ENCODE data around the gene OSBP2. TPM values are rescaled to one million over a fixed set of nuclear protein-coding genes. Genes with fewer than 3 reads are reported as not detected.

Gene OSBP2
- total RNA-seq, 1 experiment from 2014 or later: 9.3 TPM

DNA sequence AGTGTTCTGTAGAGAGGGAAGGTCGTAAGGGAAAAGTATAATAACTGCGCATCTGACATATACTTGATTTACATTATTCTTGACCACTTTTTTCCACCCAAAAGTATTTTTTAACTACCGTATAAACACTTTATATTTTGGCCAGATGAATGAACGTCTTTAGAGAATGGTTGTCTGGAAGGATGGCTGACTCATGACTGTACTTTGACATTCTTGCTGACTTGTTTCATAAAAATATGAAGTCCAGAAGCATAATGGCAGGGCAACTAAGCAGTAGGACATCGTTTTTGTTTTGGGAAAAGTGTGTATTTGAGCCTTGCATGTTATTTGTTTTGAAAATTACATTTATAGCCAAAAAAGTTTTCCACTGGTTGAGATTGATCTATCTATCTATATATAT, 110.0 kb downstream of the OSBP2 start:
- no peaks in the 10 kb centered on the region for H3K27me3 ChIP-seq
- H3K36me3 ChIP-seq: peaks cover 3% of the 10 kb centered on the region; the same call in 1 of the 2 replicates
- no peak overlapping the region for H3K4me3 ChIP-seq
- H3K9me3 ChIP-seq: no peaks in the 10 kb centered on the region
- DNase-seq: no peak

DNA sequence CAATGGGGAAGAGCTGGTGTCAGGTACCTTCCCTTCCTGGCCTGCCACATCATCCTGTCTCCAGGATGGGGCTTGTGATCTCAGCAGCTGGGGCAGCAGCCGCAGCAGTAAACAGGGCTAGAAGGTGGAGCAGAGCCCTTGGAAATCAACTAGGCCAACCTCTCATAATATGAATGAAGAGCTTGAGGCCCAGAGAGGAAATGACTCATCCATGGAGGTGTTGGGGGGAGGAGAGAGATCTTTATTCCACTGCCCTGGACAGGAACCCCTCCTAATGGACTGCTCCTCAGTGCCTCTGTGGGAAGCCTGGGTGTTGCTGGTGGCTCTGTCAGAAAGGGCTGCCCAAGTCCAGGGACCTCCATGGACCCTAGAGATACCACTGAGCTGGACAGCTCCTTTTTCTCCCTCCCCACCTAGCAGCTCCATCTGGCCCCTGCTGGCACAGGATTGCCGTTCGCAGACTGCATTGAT, 111.8 kb downstream of the OSBP2 start:
- DNase-seq: peak; percentile 56
- Histone ChIP-seq H3K27me3 (no peaks in the 10 kb centered on the region), H3K9me3 (no peaks in the 10 kb centered on the region), H3K4me3 (no peak overlapping the region), H3K36me3 (peaks cover 3% of the 10 kb centered on the region; the same call in 1 of the 2 replicates)

GRCh38 chr22:30809086-30809485, 114.4 kb downstream of the OSBP2 start:
- peaks cover 3% of the 10 kb centered on the region; the same call in 1 of the 2 replicates for H3K36me3 ChIP-seq
- DNase-seq: peak; percentile 53

DNA sequence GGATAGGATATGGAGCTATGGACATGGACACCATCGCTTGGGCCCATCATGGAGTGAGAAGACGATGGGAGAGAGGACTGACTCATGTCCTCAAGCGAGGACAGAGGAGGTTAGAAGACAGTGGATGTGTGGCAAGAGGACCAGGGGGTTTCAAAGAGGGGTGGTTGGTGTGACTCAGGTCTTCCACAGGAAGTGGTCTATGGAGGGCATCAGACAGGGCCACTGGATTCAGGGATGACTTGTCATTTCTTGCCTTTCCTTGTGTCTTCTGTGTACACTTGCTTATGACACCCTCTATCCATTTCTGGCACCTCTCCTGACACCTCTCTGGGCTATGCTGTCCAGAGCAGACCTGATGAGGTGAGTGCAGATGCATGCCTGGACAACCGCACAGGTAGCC, 115.4 kb downstream of the OSBP2 start:
- no peaks in the 10 kb centered on the region for H3K27me3 ChIP-seq
- no peaks in the 10 kb centered on the region for H3K36me3 ChIP-seq
- DNase-seq: no peak
- H3K4me3 ChIP-seq: no peak overlapping the region
- no peaks in the 10 kb centered on the region for H3K9me3 ChIP-seq

More at GRCh38 chr22:30809086-30809485, 114.4 kb downstream of the OSBP2 start:
- no peaks in the 10 kb centered on the region for H3K27me3 ChIP-seq
- no peak overlapping the region for H3K4me3 ChIP-seq
- no peaks in the 10 kb centered on the region for H3K9me3 ChIP-seq

DNA sequence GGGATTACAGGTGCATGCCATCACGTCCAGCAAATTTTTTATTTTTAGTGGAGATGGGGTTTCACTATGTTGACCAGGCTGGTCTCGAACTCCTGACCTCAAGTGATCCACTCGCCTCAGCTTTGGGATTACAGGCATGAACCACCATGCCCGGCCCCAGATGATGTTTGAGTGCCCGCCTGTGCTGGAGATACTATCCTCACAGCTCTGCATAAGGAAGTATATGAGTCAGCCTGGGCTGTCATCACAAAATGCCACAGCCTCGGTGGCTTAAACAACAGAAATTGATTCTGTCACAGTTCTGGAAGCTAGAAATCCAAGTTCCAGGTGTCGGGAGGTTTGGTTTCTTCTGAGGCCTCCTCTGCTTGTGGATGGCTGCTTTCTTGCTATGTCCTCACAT, 119.3 kb downstream of the OSBP2 start:
- Histone ChIP-seq H3K4me3 (no peak overlapping the region), H3K9me3 (no peaks in the 10 kb centered on the region), H3K36me3 (no peaks in the 10 kb centered on the region), H3K27me3 (no peaks in the 10 kb centered on the region)
- DNase-seq: no peak

- no peak for DNase-seq
- Histone ChIP-seq H3K9me3 (no peaks in the 10 kb centered on the region), H3K36me3 (no peaks in the 10 kb centered on the region), H3K4me3 (no peak overlapping the region), H3K27me3 (no peaks in the 10 kb centered on the region)
Observed at GRCh38 chr22:30816413-30816812, 121.7 kb downstream of the OSBP2 start.

GRCh38 chr22:30821381-30821780, 126.7 kb downstream of the OSBP2 start:
- DNase-seq: no peak
- Histone ChIP-seq H3K27me3 (no peaks in the 10 kb centered on the region), H3K9me3 (no peaks in the 10 kb centered on the region), H3K4me3 (no peak overlapping the region), H3K36me3 (no peaks in the 10 kb centered on the region)

- DNase-seq: no peak
- H3K4me3 ChIP-seq: no peak overlapping the region
- no peaks in the 10 kb centered on the region for H3K36me3 ChIP-seq
- H3K9me3 ChIP-seq: no peaks in the 10 kb centered on the region
- no peaks in the 10 kb centered on the region for H3K27me3 ChIP-seq
Observed at GRCh38 chr22:30821863-30822215, 127.2 kb downstream of the OSBP2 start.

- H3K36me3 ChIP-seq: no peaks in the 10 kb centered on the region
- no peaks in the 10 kb centered on the region for H3K27me3 ChIP-seq
- DNase-seq: no peak
Observed at GRCh38 chr22:30822216-30823014, 127.7 kb downstream of the OSBP2 start.

GRCh38 chr22:30823015-30823370, 128.3 kb downstream of the OSBP2 start:
- Histone ChIP-seq H3K36me3 (no peaks in the 10 kb centered on the region), H3K9me3 (no peaks in the 10 kb centered on the region), H3K4me3 (no peak overlapping the region), H3K27me3 (no peaks in the 10 kb centered on the region)
- DNase-seq: no peak

More at GRCh38 chr22:30822216-30823014, 127.7 kb downstream of the OSBP2 start:
- Histone ChIP-seq H3K4me3 (no peak overlapping the region), H3K9me3 (no peaks in the 10 kb centered on the region)

DNA sequence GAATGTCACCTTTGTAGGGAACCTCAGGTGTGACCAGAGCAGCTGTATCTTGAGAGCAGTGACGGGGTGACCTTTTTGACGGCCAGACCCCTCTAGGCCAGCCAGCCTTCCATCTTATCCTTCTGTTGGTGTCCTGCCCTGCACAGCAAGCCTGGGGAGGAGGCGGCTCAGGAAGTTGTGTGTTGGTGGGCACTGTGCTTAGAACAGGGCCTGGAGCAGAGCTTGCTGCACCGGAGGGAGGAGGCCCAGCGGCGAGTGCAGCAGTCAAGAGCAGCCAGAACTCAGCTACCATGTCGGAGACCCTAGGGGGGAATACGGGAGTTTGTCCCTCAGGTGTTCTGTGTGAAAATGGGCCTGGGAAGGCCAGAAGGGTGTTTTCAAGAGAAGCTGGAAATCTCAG, 129.4 kb downstream of the OSBP2 start:
- no peaks in the 10 kb centered on the region for H3K27me3 ChIP-seq
- H3K4me3 ChIP-seq: no peak overlapping the region
- no peaks in the 10 kb centered on the region for H3K9me3 ChIP-seq
- no peaks in the 10 kb centered on the region for H3K36me3 ChIP-seq
- no peak for DNase-seq

DNA sequence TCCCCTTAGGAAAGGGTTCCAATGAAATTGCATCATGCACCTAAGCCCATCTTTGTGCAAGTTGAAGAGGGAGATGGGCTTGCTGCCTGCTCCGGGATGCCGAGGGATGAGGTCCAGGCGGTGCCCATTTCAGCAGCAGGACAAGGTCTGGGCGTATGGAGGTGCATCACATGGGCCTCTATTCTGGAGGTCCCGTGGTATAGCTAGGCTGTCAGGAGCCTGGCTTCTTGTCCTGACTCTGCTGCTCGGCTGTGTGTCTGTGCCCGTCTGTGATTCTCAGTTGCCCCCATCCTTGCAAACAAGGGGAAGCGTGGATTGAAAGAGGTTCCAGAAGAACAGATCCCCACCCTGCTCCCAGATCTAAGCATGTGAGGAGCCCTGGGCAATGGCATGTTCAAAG, 130.0 kb downstream of the OSBP2 start:
- Histone ChIP-seq H3K9me3 (no peaks in the 10 kb centered on the region), H3K4me3 (no peak overlapping the region), H3K36me3 (no peaks in the 10 kb centered on the region), H3K27me3 (no peaks in the 10 kb centered on the region)
- DNase-seq: no peak

DNA sequence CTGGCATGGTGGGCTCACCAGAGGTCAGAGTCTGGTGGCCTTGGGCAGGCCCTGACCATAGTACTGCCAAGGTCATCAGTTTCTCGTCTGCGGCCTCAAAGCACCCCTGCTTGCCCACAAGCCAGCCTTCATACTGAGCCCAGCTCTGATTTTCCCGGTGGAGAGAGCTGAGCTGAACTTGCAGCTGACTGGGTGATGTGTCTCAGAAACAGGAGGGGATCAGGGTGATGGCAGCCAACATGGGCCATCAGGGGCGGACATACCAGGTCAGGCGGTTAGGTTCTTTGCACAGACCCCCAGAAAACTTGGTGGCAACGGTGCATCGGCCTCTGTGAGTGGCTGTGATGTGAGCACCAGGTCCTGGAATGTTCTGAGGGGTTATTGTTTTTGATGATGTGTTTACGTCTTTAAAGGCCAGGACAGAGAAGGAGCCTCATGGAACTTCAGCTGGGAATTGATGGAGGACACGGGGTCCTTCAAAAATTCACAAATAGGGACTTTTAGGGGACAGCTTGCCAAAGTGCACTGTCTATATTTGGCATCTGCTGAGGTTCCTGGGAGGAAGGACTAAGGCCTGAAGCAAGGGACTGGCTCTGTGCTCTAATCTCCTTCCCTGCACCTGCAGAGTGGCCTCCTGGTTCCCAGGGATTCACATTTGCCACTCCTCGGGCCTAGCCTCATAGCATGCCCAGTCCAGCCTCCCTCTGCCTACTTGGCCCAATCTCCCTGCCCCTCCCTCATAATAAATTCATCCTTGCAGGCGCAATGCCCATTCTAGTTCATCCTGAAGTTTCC, 131.2 kb downstream of the OSBP2 start:
- H3K27me3 ChIP-seq: no peaks in the 10 kb centered on the region
- H3K36me3 ChIP-seq: no peaks in the 10 kb centered on the region
- no peak for DNase-seq
- H3K9me3 ChIP-seq: no peaks in the 10 kb centered on the region
- no peak overlapping the region for H3K4me3 ChIP-seq

GRCh38 chr22:30826670-30827355, 132.1 kb downstream of the OSBP2 start:
- DNase-seq: no peak
- Histone ChIP-seq H3K36me3 (no peaks in the 10 kb centered on the region), H3K4me3 (no peak overlapping the region), H3K27me3 (no peaks in the 10 kb centered on the region), H3K9me3 (no peaks in the 10 kb centered on the region)

- Histone ChIP-seq H3K36me3 (no peaks in the 10 kb centered on the region), H3K27me3 (no peaks in the 10 kb centered on the region), H3K9me3 (no peaks in the 10 kb centered on the region), H3K4me3 (no peak overlapping the region)
- DNase-seq: no peak
Observed at GRCh38 chr22:30827646-30828045, 133.0 kb downstream of the OSBP2 start.

DNA sequence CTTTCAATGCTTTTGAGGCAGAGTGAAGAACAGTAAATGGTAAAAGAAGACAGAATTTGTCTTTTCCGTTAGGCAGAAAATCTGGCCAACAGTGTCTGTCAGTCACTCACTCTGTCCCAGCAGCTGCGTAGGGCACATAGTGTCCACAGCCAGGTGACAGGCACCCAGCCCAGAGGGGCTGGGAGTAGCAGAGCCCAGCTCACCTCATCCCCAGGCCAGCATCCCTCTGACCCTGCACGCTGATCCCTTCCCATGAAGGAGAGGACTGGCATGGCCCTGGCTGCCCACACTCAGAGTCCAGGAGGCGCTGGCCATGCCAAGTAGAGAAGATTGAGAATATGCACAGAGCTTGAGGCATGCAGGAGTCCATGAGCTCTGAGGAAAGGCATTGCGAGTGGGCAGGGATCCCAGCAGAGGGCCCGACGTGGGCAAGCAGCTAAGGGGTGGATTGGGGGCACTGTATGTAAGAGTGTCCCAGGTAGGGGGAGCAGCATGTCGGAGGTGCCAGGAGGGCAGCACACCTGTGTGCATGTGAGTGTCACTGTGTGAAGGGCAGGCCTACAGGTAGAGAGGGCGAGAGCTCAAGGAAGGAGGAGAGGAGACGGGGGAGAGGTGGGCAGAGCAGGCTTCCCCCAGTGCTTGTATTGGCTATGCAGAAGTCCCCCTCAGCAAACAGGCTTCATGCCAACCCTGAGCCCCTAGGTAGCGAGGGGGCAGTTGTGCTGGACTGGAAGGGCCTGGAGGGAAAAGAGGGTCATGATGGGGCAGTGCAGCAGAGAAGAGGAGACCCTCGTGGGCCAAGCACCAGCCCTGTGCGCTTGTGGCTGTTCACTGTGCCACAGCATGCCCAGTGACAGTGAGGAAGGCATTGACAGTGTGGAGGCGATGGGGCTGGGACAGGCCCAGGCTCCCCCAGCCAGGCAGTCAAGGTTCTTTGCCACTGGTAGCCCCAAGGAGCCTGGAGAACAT, 133.8 kb downstream of the OSBP2 start:
- H3K4me3 ChIP-seq: no peak overlapping the region
- no peaks in the 10 kb centered on the region for H3K27me3 ChIP-seq
- H3K9me3 ChIP-seq: no peaks in the 10 kb centered on the region
- no peaks in the 10 kb centered on the region for H3K36me3 ChIP-seq
- peak; percentile 15 for DNase-seq

Measured in MG63 (cell line).